Left lobe of liver (tissue), 2 donors: ENCODE data around the gene CST5. TPM values are rescaled to one million over a fixed set of nuclear protein-coding genes. Genes with fewer than 3 reads are reported as not detected.
A peak's percentile ranks its signal among the peaks of the same experiment; 100 is the strongest.
"Not testable (repeated sequence)": the region's sequence is repeated elsewhere in the genome, so short reads cannot be mapped to it uniquely, and the experiment has no call there.

ENCODE experiments used
- ATAC-seq: fragments of 200-7000 bp; cut with Tn5 transposase; one replicate; pipeline ENCODE4 v1.9.1; 2020; ENCODE audit warnings: mild to moderate bottlenecking, moderate library complexity
- DNase-seq: peaks from one replicate; pipeline ENCODE4 v3.0.0-alpha.2; 2020; ENCODE audit warnings: low spot score
- total RNA-seq: library from RNA; stranded (reverse); gene quantifications from one replicate; pipeline ENCODE4 v1.2.1, GENCODE V29; 2021
- donor health status: DM: no; HTN: no; CAD: no; lungs with moderate emphysema.
- donor health status: DM: no; HTN: yes; CAD: no.

The CST5 gene
- total RNA-seq, 1 donor from 2014 or later = not detected

DNA sequence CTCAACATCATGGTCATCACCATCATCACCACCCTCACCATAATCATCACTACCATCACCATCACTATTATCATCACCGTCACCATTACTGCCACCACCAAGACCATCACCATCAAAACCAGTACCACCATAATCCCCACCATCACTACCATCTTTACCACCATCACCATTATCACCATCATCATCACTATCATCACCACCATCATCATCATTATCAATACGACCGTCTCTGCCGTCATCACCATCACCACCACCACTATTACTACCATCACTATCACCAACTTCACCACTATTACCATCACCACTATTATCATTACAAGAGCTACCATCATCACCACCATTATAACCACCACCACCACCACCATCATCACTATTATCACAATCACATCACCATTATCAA is 11.3 kb upstream of the CST5 start:
- not testable (repeated sequence) for DNase-seq, ATAC-seq

DNA sequence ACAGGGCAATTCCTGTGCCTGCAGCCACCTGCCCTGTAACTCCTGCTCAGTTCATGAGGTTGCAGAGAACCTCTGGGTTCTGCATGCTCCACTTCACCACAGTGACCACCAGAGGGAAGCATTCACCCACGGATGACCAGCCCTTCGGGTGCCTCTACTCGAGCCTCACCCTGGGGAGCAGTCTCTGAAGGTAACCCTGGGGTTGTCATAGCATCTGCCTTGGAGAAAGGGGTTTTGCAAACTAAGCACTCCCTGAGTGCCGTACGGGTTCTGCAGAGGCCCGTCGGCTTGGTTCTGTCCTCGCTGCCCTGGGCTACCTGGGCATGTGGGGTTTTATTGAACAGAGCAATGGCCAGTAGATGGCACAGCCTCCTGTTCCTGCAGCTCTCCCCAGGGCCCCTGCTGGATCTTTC is 10.2 kb upstream of the CST5 start:
- ATAC-seq (peak; percentile 100), DNase-seq (peak; percentile 70)

DNA sequence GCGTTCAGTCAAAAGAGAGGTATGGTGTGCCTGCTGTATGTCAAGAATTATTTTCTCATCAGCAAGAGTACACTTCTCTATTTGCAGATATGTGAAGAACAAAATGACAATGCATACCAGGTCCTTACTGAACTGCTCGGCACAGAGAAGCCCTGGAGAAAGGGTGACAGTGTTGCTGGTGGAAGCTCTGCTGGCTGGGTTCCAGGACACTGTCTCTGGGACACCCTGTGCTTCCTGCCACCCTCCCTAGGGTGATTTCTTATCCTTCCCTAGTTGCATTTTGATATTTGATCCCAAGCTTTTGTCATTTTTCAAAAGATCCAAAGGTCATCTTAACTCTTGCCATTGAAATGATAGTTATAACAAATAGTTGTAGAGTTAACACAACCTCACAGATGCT is 8.3 kb upstream of the CST5 start:
- ATAC-seq (no peak), DNase-seq (no peak)

DNA sequence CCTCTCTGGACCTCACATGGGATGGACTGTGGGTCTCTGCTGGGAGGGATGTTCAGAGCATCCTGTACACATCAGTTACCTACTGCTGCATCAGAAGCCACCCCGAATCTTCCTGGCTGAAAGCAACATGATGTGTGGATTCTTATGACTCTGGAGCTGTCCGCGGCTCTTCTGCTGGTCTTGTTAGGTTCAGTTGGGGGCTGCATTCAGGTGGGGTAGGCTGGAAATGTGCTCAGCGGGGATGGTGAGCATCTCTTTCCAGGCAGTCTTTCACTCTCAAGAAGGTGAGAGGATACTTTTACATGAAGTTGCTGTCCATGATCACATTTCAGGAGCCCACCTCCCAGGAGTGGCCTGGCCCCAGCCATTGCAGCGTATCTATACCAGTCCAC is 5.2 kb upstream of the CST5 start:
- ATAC-seq (no peak), DNase-seq (no peak)

DNA sequence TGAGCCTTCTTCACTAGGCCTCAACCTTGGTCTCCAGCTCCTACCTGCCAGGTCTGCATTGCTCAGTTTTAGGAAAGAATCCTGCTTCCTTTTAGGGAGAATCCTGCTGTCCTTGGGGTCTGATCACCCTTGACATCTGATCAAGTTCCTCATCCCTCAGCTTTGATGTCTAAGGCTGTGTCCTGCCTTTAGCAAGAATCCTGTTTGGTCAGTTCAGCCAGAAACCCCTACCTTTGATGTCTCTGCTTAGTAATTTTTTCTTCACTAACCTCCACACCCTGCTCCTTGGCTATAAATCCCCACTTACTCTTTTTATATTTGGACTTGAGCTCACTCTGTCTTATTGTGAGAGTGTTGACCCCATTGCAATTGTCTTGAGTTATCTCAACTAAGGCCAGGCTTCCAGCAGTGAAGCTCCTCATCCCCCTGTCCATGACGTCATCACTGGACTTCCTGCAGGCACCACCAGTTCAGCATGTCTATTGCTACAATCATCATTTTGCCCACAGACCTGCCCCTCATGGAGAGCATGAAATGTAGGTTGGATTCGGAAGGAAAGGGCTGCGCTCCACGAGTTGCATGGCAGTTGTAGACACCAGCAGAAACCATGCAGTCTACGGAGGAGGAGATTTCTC is 4.7 kb upstream of the CST5 start:
- ATAC-seq (no peak), DNase-seq (no peak)

DNA sequence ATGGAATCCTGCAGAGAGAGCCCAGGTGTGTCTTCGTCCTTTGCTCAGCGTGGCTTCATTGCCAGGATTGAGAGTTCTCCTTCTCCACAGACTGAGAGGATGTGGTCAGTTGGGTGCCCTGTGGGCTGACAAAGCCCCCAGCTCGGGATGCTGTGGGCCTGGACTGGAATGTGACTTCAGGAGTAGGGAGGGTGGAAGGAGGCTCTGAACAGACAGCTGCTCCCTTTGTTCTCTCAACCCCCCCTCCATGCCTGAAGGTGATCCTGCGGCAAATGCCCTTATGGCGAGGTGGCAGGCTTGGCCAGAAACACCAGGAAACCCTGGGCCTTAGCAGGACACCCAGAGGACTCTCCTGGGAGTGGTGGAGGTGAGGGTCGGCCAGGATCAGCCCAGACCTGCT is 1.8 kb upstream of the CST5 start:
- no peak for DNase-seq
- no peak for ATAC-seq

DNA sequence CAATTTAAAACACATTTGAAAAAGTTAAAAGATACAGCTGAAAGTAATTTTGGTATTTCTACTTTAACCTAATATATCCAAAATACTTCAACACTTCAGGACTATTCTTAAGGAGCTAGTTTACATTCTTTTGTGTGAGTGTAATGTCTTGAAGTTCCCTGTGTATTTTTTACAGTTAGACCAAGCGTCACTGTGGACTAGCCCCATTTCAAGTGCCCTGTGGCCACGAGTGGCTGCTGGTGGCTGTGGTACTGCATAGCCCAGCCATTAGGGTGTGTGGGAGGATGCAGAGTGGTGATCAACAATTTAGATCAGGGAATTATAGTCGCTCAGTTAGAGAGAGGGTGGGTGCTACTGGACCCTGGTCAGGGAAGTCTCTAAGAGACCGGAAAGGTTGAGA is 869 bp upstream of the CST5 start:
- no peak for ATAC-seq
- DNase-seq = no peak

DNA sequence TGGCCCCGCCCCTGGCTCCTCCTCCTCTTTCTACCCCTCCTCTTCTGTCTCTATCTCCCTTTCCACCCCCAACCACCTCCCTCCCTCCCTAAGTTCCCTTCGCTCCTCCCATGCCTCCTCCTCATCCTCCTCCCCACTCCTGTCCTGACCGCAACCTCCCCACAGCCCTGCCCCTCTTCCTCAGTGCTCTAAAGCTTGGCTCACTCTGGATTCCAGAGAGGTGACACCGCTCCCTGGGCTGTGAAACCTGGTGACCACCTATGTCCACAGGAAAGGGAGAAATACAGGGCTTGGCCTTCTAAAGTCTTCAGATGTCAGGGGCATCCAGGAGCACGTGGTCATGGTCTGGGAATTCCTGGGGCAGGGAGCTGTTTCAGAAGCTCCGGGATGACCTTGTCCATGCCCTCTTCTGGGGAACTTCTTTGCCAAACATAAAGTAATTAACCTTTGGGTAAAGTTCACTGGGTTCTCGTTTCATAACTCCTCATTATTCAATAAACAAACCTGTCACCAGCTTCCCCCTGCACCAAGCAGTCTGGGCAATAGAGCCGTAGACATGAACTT is 345 bp upstream of the CST5 start:
- peak; percentile 40 for ATAC-seq
- no peak for DNase-seq

DNA sequence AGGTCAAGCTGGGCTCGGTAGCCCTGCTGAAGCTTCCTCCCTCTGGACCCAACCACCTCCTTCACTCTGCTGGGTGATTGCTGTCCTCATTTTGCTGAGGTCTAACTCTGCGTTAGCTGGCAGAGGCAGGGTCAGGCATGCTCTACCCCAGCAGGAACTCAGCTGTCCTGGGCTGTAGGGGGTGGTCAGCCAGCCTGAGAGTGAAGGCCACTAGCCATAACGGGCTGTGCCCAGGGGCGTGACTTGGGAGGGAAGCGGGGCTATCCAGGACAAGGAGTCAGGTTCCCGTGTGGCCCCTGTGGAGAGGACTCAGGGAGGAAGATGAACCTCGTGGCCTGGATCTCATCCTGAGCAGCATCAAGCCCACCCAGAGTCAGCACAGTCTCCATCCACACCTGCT is 761 bp downstream of the CST5 start:
- ATAC-seq = no peak
- DNase-seq = no peak

DNA sequence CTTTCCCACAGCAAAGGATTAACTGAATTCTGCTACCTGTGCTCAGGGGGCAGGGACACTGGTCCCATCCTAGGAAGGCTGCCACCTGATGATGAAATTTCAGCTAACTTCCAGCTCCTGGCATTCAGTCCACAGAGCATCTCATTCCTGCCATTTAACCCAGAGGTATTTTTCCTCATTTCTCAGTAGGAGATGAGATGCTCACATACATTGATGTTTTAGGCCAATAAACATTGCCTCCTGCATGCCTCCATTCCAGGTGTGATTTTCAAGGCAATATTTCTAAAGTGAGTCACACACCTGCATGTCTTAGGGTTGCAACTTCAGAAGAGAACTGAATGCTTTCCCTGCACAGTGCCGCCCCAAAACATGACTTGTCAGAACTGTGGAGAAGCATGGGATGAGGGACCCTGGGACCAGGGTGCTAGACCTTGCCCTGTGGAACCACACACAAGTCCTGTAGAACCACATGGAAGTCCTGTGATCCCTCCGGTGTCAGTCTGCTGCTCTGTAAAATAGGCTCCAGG is 1.5 kb downstream of the CST5 start:
- not testable (repeated sequence) for DNase-seq, ATAC-seq

DNA sequence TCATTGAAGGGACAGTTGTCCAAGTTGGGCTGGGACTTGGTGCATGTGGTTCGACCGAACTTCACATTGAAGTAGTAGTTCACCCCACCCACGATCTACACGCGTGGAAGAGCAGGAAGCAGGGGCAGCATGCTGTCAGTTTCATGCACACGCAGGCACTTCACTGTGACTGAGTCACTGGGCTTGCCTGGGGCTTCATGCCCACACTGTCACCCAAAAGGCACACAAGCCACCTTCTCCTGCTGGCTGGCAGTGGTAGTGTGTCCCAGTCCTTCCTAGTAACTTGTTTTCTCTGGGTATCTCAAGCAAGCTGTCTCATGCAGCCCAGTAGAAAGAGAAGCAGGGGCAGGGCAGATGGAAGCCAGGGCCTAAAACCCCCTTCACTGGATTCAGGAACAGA is 2.0 kb downstream of the CST5 start:
- ATAC-seq (no peak), DNase-seq (no peak)

DNA sequence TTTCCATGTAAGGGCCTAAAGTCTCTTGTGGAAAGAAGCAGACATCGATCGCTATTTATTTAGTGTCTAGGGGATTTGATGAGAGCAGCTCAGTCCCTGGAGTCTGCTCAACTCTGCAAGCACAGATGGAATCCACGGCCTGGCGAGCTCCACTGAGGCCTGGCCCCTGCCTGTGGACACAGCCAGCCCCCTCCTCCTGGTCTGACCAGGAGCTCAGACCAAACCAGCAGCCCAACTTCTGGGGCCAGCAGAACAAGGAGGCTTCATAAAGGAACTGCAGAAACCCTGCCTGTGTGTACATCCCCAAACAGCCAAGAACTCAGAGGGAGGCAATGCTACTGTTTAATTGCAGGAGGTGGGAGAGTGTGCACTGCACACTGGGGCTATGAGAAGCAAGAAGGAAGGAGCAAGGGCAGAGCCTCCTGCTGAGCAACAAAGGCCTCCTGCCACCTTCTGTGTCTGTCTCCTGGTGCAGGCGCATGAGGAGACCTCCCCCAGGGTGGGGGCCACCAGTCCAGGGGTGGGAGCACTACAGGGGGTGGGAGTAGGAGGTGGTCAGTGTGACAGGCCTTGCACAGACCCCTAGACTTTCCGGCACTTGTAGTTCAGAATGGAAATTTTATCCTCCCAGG is 3.8 kb downstream of the CST5 start:
- ATAC-seq (no peak), DNase-seq (no peak)

DNA sequence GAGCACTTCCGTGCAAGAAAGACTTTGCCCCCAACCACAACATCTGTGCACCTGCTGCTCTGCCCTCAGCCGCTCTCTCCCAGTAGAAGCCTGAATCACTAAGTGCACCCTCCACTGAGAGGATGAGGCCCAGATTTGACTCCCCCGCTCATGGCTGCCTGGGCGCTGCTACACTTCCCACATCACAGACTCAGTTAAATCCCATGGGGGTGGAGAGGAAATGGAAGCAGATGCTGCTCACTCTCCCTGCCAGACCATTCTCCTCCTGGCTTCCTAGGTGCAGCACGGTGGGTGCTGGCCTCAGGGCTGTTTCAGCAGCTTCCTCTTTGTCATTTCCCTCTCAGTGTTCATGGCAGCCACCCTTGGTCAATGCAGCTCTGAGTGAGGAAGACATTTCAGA is 4.8 kb downstream of the CST5 start:
- ATAC-seq = no peak
- no peak for DNase-seq

DNA sequence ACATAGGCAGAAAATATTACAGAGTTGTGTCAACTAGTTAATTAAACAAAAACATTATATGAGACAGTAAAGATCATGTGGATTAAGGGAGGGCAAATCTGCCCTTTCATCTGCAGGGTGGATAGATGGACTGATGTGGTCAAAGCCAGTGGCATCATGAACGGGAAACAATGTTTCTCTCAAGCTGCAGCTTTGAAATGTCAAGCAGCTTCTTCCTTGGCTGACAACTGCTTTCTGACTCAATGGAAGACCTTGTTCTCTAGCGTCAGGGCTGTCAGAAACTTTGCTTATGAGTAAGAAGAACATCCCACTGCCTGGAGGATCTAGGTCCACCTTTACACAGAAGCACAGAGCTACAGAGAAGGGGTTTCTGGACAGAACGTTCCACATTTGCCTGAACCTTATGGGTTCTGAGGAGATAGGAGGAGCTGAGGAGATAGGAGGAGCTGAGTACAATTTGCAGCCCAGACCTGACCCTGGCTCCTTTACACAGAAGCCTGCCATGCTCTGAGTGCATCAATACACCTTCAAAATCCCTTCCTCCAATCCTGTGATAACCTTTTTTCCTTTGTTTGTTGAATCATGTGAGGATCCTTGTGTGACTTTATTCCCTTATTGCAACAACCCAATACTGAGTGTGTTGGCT is 6.1 kb downstream of the CST5 start:
- no peak for ATAC-seq
- no peak for DNase-seq

DNA sequence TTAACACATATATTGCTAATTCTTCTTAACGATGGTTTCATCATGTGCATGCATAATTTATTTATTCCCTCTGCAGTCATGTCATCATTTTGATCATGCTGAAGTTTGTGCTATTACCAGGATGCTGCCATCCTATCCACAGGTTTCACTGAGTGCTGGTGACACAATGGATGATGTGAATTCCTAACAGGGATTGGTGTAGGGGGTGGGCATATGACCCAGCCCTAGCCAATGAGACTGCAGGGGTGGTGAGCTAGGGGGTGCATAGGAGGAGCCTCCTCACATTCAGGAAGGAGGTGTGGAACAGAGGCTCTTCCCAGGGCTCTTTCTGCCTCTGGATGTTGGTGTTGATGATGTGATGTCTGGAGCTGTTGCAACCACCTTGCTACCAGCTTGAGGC is 7.5 kb downstream of the CST5 start:
- no peak for ATAC-seq
- no peak for DNase-seq

DNA sequence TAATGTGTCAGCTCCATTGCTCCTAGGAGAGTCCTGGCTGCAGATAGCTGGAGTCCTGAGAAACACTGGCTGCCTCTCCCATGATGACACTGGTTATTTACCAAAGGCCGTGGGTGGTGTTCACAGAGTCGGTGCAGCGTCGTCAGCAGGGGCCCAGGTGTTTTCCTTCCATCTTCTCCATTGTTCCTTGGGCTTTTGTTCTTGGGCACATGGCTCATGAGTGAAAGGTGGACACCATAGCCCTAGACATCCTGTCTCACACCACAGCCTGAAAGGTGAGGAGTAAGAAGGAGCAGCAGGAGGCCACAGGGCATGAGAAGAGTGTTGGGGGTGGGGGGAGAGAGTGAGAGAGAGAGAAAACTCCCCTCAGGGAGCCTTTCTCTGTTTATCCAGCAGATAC is 9.1 kb downstream of the CST5 start:
- DNase-seq (no peak), ATAC-seq (no peak)

DNA sequence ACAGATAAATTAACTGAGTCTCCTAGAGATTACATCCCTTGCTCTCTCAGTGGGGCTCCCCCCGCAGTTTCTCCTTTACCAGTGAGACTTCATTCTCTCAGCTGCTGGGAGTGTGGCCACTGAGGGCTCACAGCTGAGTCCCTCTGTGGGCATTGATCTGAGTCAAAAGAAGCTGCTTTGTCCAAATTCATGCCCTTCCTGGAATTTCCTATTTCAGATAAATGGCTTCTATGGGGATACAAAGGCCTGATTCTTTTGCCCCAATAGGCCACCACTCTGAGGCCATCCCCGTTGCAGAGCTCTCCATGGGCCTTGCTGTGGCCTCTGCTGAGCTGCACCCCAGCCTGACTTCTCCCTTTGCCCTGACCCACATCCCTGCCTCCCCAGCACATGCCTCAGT is 10.0 kb downstream of the CST5 start:
- ATAC-seq (no peak), DNase-seq (no peak)

DNA sequence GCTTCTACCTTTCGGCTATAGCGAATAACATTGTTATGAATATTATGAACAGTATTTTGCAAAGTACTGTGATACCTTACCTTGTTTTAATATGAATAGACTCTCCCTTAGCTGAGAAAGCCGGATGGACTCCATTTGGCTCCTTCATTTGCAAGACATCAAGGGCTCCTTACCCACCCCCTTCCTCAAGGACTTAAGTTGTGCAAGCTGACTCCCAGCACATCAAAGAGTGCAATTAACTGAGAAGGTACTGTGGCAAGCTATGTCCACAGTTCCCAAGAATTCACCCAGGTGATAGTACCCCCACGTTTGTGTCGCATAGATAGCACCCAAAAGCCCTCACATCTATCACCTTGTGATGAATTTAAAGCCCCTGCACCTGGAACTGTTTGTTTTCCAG is 11.2 kb downstream of the CST5 start:
- ATAC-seq (no peak), DNase-seq (no peak)

DNA sequence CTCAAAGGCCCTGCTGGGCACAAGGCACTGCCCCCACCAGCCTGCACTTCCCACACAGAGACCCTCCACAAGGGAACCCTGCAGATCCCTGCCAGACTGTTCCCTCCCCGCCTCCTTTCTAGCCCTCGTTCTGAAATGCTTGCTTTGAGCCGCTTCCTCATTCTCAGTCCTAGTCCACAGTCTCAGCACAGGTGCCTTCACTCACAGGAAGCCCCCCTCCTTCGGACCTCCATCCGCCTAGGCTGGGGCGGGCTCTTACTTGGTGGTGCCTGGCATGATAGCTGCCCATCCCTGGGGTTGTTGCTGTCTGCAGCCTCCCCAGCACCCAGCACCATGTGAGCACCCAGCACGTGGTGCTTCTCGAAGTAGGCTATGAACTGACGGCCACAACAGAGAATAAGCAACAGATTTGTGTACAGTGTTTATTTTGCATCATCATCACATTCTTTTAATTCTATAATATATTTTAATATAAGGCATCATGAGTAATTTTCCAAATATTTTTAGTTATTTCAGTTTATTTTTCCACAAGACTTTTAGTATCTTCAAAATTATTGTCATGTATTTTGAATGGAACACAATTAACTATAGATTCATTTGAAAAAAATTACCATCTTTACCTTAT is 12.3 kb downstream of the CST5 start:
- ATAC-seq (no peak), DNase-seq (no peak)

DNA sequence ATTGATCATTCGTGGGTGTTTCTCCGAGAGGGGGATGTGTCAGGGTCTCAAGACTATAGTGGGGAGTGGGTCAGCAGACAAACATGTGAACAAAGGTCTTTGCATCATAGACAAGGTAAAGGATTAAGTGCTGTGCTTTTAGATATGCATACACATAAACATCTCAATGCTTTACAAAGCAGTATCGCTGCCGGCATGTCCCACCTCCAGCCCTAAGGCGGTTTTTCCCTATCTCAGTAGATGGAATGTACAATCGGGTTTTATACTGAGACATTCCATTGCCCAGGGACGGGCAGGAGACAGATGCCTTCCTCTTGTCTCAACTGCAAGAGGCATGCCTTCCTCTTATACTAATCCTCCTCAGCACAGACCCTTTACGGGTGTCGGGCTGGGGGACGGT is 18.8 kb downstream of the CST5 start:
- not testable (repeated sequence) for DNase-seq, ATAC-seq

DNA sequence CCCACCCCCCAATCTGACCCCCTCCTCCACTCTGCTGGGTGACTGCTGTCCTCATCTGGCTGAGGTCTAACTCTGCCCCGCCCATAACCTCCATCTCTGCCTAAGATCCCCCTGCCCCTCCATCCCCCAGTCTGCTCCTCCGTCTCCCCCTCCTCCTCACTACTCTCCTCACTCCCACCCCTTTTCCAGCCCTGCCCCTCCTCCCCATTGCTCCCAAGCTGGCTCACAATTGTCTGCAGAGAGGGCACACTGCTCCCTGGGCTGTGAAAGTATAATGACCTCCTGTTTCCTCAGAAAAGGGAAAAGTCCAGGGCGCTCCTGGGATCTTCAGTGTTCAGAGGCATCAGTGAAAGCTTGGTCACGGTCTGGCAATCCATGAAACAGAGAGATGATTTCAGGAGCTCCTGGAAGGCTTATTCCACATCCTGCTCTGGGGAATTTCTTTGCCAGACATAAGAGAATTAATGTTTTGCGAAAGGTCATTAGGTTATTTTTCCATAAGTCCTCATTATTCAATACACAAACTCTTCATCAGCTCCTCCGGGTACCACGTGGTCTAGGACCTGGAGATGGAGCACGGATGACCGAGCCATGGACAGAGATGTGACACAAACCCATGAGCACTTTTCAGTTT is 21.5 kb downstream of the CST5 start:
- ATAC-seq = no peak
- DNase-seq = no peak
